Subcutaneous adipose tissue (tissue), 4 donors: ENCODE measurements around the gene HIGD2B. TPM values are rescaled to one million over a fixed set of nuclear protein-coding genes. Genes with fewer than 3 reads are reported as not detected.

Experiments used
- CTCF ChIP-seq: fragments of 450-650 bp; IDR thresholded peaks from one replicate; pipeline ENCODE4 v1.5.1; 2016; ENCODE audit warnings: low read depth, mild to moderate bottlenecking, control low read depth, antibody characterized with exemption, moderate library complexity
- total RNA-seq, 4 donors: library from RNA; depleted of rRNA; stranded (reverse); fragments of >200 nt; gene quantifications; one replicate each; pipeline ENCODE4 v1.1.0, GENCODE V29; 2016

HIGD2B gene, protein sequence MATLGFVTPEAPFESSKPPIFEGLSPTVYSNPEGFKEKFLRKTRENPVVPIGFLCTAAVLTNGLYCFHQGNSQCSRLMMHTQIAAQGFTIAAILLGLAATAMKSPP
- total RNA-seq: not detected

DNA sequence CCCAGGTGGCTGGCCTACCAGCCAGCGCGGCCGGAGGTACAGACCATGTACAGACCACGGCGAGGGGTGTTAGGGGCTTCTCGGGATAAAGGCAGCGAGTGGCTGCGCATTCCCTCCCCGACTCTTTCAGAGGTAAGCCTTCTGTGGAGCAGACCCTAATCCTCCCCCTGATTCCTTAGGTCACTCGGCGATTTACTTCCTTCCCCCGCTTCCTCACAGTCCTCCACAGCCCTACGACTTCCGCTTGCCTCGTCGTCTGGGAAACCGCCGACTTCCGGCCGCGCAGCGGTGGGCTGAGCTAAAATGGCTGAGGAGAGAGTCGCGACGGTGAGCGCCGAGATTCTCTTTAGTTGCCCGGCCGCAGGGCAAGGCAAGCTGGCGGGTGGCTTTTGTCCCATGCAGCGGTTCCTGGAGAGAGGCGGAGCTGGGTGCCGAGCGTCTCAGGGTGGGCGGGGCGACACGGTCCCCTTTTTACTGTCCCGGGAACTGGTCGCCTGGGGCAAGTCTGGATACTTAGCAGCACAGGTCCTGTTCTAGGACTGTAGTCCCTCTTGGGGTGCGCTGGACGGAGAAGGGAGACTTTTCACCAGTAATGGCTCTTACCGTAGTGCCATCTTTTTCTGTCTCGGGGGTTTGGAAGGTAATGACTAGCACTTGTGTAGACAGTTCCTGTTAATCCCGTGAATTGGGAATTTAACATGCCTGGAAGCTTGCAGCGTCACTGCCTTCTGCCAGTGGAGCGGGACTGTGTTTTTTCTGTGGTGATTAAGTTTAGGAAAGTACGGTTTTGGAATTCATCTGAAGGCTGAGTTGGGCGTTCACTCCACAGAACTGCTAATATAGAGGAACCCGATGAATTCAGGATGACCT, at the start of gene HIGD2B, which contains the start of gene BBS4:
HIGD2B (minus strand) TSS at position 258 of the 870 bp plus-strand sequence. CDS start 9,808 bp downstream, outside the sequence.
BBS4 (plus strand) TSS at position 283 of the 870 bp plus-strand sequence; CDS start at position 304, 21 bp downstream.
- TF ChIP-seq CTCF: no peak

DNA sequence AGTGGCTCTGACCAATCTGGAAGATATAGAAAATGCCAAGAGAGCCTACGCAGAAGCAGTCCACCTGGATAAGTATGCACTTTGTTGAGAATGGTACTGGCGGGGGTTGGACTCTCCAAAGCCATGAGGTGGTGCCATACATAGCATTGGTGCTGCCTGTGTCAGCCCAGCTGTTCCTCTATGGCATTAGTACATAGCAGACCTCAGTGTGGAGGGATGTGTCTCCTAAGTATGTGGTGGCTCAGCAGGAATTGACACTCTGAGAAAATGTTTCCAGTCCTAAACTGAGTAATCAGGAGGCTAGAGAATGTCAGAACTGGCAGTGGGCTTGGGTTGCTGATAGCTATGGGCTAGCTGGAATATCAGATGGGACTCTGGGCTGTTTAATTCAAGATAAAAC, 49.1 kb upstream of the HIGD2B start:
- no peak for TF ChIP-seq CTCF

DNA sequence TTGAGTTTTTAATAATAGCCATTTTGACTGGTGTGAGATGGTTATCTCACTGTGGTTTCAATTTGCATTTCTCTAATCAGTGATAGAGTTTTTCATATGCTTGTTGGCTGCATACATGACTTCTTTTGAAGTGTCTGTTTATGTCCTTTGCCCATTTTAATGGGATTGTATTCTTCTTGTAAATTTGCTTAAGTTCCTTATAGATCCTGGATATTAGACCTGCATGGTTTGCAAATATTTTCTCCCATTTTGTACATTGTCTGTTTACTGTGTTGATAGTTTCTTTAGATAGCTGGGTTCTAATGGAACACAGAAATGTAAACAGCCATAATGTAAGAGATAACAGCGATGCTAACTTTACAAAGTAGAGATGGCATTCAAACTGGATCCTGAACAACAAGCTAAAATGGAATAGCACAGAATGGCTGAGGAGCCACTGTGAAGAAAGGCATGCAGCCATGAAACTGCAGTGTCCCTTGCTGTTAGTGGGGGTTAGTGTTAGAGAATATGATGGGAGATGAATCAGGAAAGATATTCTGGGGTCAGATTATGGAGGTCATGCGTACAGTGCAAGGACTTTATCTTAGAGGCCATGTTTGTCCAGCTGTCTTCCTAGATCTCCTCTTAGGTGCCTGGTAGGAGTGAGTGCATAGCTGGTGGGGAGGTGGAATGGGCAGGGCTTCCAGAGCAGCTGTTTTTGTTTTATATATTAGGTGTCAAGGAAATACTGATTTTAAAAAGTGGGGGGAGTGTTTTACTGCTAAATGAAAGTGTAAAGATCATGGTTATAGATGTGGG, 48.2 kb upstream of the HIGD2B start:
- TF ChIP-seq CTCF: no peak

DNA sequence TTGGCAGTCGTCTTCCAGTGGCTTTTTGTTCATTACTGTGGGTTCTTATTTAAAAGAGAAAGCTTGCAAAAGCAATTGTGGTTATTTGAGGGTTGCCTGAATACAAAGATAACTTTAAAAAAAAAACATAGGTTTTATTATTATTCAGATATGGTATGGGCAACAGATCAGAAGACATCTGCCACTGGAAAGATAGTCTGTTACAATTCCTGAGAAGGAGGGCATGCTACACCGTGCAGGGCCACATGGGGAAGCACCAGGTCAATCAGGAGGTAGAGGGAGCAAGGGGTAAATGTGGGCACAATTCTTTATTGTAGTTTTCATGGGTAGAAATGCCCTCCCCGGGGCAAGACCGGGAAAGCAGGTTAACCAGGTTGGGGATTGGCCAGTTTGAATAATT, 46.5 kb upstream of the HIGD2B start:
- no peak for TF ChIP-seq CTCF

- no peak for TF ChIP-seq CTCF
Observed at GRCh38 chr15:72732086-72732485, 46.1 kb upstream of the HIGD2B start.

GRCh38 chr15:72728821-72729220, 42.8 kb upstream of the HIGD2B start:
- no peak for TF ChIP-seq CTCF

- no peak for TF ChIP-seq CTCF
Observed at GRCh38 chr15:72727154-72727553, 41.2 kb upstream of the HIGD2B start.
